ENCODE results near the gene DGKG.

GRCh38 chr3:186129206-186129605 is 232.8 kb downstream of the DGKG start:
- TF ChIP-seq HSF1 (IDR thresholded peaks at IDR 0.05; ENCODE audit: low read depth, low read length) (no peak), CHD1 (IDR thresholded peaks at IDR 0.05; ENCODE audit: low read depth, low read length) (no peak), CTCF (IDR thresholded peaks at IDR 0.05 in 2 of 3, conservative IDR thresholded peaks at IDR 0.05 in 1 of 3; ENCODE audit: control insufficient read depth in 2 of 3, extremely low read depth in 1 of 3, insufficient read depth in 1 of 3, low read depth in 3 of 3, low read length in 3 of 3) (no peak), SREBF2 (IDR thresholded peaks at IDR 0.05; ENCODE audit: low read length) (no peak), MXI1 (IDR thresholded peaks at IDR 0.05; ENCODE audit: low read depth, low read length) (no peak), EZH2 (IDR thresholded peaks at IDR 0.05; ENCODE audit: borderline replicate concordance, control insufficient read depth, low read depth, low read length) (no peak), POLR2AphosphoS5 (IDR thresholded peaks at IDR 0.05; ENCODE audit: low read length) (no peak), MEF2A (IDR thresholded peaks at IDR 0.05; ENCODE audit: insufficient read depth, low read depth, low read length) (no peak), JUND (IDR thresholded peaks at IDR 0.05; ENCODE audit: low read depth, low read length) (no peak), EP300 (IDR thresholded peaks at IDR 0.05; ENCODE audit: borderline replicate concordance in 1 of 2, control insufficient read depth in 1 of 2, low read depth in 2 of 2, low read length in 2 of 2) (no peak), PBX3 (IDR thresholded peaks at IDR 0.05; ENCODE audit: insufficient replicate concordance, low read depth, low read length) (no peak)
